HepG2 (cell line): ENCODE data around the gene EXOC7. TPM values are rescaled to one million over a fixed set of nuclear protein-coding genes. Genes with fewer than 3 reads are reported as not detected.

Experiments
- DPF2 ChIP-seq: sonication (generic); formaldehyde crosslinking; IDR thresholded peaks from 2 replicates; pipeline ENCODE4 v1.4.0; 2020; ENCODE audit warnings: mild to moderate bottlenecking, low read depth, missing genetic modification reagents, borderline replicate concordance
- MAZ ChIP-seq, 2 experiments: sonication (generic) in 1 of 2; formaldehyde crosslinking in 1 of 2; IDR thresholded peaks; 2 replicates each; pipeline versions ENCODE4 v1.5.0 to v1.6.1; 2012 to 2020; ENCODE audit warnings: low read depth in 2 of 2, mild to moderate bottlenecking in 2 of 2, borderline replicate concordance in 1 of 2, improper control_type of control experiment in 1 of 2, low read length in 1 of 2, missing genetic modification reagents in 1 of 2, moderate library complexity in 1 of 2
- NFE2L1 ChIP-seq: sonication (generic); formaldehyde crosslinking; IDR thresholded peaks from 2 replicates; pipeline ENCODE4 v1.4.0; 2020; ENCODE audit warnings: missing genetic modification reagents, mild to moderate bottlenecking, borderline replicate concordance
- NFYC ChIP-seq: IDR thresholded peaks from 2 replicates; pipeline ENCODE4 v1.6.1; 2016; ENCODE audit warnings: missing genetic modification reagents, missing compliant biosample characterization
- PPARG ChIP-seq: conservative IDR thresholded peaks from 2 replicates; pipeline ENCODE4 v1.6.1; 2016; ENCODE audit warnings: missing biosample characterization, missing genetic modification reagents
- SP1 ChIP-seq, 2 experiments: fragments of 450-650 bp in 1 of 2; sonication (generic) in 1 of 2; formaldehyde crosslinking in 1 of 2; IDR thresholded peaks; 2 replicates each; pipeline versions ENCODE4 v1.4.0 to v1.6.1; 2016 to 2020; ENCODE audit warnings: missing genetic modification reagents in 1 of 2
- SRSF4 ChIP-seq: fragments of 200-400 bp; formaldehyde crosslinking; IDR thresholded peaks from one replicate; pipeline ENCODE4 v1.6.1; 2018; ENCODE audit warnings: mild to moderate bottlenecking, low read depth, low read length, moderate library complexity; ENCODE audit not compliant: poor library complexity, severe bottlenecking
- SUZ12 ChIP-seq: fragments of 150-350 bp; IDR thresholded peaks from 2 replicates; pipeline ENCODE4 v1.6.1; 2014; ENCODE audit warnings: low read depth, low read length
- TBX2 ChIP-seq: sonication (generic); formaldehyde crosslinking; IDR thresholded peaks from 2 replicates; pipeline ENCODE4 v1.5.0; 2020; ENCODE audit warnings: missing genetic modification reagents, mild to moderate bottlenecking, borderline replicate concordance
- U2AF2 ChIP-seq: fragments of 200-400 bp; formaldehyde crosslinking; IDR thresholded peaks from 2 replicates; pipeline ENCODE4 v1.6.1; 2017; ENCODE audit warnings: low read depth, mild to moderate bottlenecking, low read length
- ZFX ChIP-seq: sonication (generic); formaldehyde crosslinking; IDR thresholded peaks from 2 replicates; pipeline ENCODE4 v1.4.0; 2020; ENCODE audit warnings: mild to moderate bottlenecking, low read depth, missing genetic modification reagents, moderate library complexity
- ZNF10 ChIP-seq: sonication (generic); formaldehyde crosslinking; IDR thresholded peaks from 2 replicates; pipeline ENCODE4 v1.4.0; 2020; ENCODE audit warnings: mild to moderate bottlenecking, low read depth, missing genetic modification reagents, borderline replicate concordance
- ZNF225 ChIP-seq: sonication (generic); formaldehyde crosslinking; IDR thresholded peaks from 2 replicates; pipeline ENCODE4 v1.4.0; 2020; ENCODE audit warnings: mild to moderate bottlenecking, missing genetic modification reagents
- ZNF317 ChIP-seq: sonication (generic); formaldehyde crosslinking; IDR thresholded peaks from 2 replicates; pipeline ENCODE4 v1.5.0; 2020; ENCODE audit warnings: mild to moderate bottlenecking, missing genetic modification reagents
- ZNF335 ChIP-seq: sonication (generic); formaldehyde crosslinking; IDR thresholded peaks from 2 replicates; pipeline ENCODE4 v1.4.0; 2020; ENCODE audit warnings: missing genetic modification reagents
- ZNF761 ChIP-seq: sonication (generic); formaldehyde crosslinking; conservative IDR thresholded peaks from 2 replicates; pipeline ENCODE4 v1.4.0; 2020; ENCODE audit warnings: mild to moderate bottlenecking, missing genetic modification reagents
- ZSCAN12 ChIP-seq: sonication (generic); formaldehyde crosslinking; IDR thresholded peaks from 2 replicates; pipeline ENCODE4 v1.9.0; 2021; ENCODE audit warnings: mild to moderate bottlenecking, missing genetic modification reagents
- ZZZ3 ChIP-seq: sonication (generic); formaldehyde crosslinking; IDR thresholded peaks from 2 replicates; pipeline ENCODE4 v1.4.0; 2020; ENCODE audit warnings: missing genetic modification reagents, mild to moderate bottlenecking, borderline replicate concordance
- polyA plus RNA-seq, 8 experiments: library from polyadenylated mRNA; depleted of rRNA in 3 of 8; stranded (reverse) in 7 of 8; unstranded in 1 of 8; fragments of >200 nt; fragmentation: Illumina TruSeq in 4 of 8; extraction: Trizol in 4 of 8; gene quantifications; 2 replicates each; pipeline versions ENCODE4 v1.2.1 to v1.2.3, GENCODE V29; 2011 to 2016; ENCODE audit warnings: low read depth in 4 of 8, missing spikeins in 1 of 8, mixed read lengths in 1 of 8; ENCODE audit not compliant: insufficient read depth in 1 of 8
- total RNA-seq, 5 experiments: library from RNA; depleted of rRNA; stranded (reverse); fragments of >200 nt; fragmentation: Illumina TruSeq; extraction: Trizol; gene quantifications; 2 replicates each; pipeline ENCODE4 v1.2.3, GENCODE V29; 2016; ENCODE audit warnings: low read depth in 1 of 5
- TF ChIP-seq, protein P1 (sequence below): IDR thresholded peaks from 2 replicates; pipeline ENCODE4 v1.6.1; 2016; ENCODE audit warnings: control low read depth
- TF ChIP-seq, protein P2 (sequence below): sonication (generic); formaldehyde crosslinking; IDR thresholded peaks from 2 replicates; pipeline ENCODE4 v1.8.0; 2022; ENCODE audit warnings: mild to moderate bottlenecking, missing genetic modification reagents, moderate library complexity
- TF ChIP-seq, protein P3 (sequence below): sonication (generic); formaldehyde crosslinking; IDR thresholded peaks from 2 replicates; pipeline ENCODE4 v1.5.0; 2020; ENCODE audit warnings: mild to moderate bottlenecking, missing genetic modification reagents
- TF ChIP-seq, protein P4 (sequence below): sonication (generic); formaldehyde crosslinking; IDR thresholded peaks from 2 replicates; pipeline ENCODE4 v1.8.0; 2022; ENCODE audit warnings: mild to moderate bottlenecking, missing genetic modification reagents, borderline replicate concordance
- TF ChIP-seq, protein P5 (sequence below): sonication (generic); formaldehyde crosslinking; IDR thresholded peaks from 2 replicates; pipeline ENCODE4 v1.4.0; 2020; ENCODE audit warnings: missing genetic modification reagents

The EXOC7 gene
- total and polyA plus RNA-seq, 2 of the 13 experiments (the other 11 are each of a cell fraction or from before 2014, with no cell fraction given): 86.9 to 116 TPM

DNA sequence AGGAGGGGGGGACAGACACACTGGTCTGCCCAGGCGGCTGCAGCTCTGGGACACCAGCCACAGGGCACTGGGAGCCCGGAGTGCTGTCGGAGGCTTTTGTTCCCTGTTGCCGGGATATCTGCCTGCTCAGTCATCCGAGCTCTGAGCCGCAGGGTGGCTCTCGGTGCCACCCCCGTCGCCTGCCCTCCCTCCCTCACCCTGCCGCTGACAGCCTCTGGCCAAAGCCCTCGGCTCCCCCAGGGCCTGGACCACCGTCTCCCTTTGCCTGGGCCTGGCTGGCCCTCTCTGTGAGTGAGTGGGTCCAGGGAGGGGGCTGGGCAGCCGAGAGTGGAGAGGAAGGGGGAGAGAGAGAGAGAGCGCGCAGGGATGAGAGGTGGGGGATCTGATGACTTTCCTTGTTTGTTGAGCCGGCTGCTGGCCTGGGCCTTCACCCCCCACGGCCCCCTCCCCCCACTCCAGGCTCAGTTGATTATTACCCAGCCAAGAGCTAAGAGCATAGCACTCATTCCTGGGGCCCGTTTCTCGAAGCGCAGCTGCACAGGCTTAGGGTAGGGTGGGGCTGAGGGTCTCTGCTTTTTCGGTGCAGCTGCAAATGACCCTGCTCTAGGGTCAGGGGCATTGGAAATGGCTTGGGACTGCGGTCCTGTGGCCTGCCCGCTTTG, 34.8 kb upstream of the EXOC7 start (continued):
- no peak; the same call in 1 of the 2 replicates for TF ChIP-seq ZZZ3 (CRISPR knock-in tag)
- TF ChIP-seq PPARG (CRISPR knock-in tag): peak; percentile 75
- TF ChIP-seq TBX2 (CRISPR knock-in tag): peak; percentile 82
- no peak for TF ChIP-seq SUZ12
- TF ChIP-seq DPF2 (CRISPR knock-in tag): peak; percentile 84
- TF ChIP-seq ZNF335 (CRISPR knock-in tag): peak; percentile 27; the same call in 1 of the 2 replicates
- TF ChIP-seq, protein P1, sequence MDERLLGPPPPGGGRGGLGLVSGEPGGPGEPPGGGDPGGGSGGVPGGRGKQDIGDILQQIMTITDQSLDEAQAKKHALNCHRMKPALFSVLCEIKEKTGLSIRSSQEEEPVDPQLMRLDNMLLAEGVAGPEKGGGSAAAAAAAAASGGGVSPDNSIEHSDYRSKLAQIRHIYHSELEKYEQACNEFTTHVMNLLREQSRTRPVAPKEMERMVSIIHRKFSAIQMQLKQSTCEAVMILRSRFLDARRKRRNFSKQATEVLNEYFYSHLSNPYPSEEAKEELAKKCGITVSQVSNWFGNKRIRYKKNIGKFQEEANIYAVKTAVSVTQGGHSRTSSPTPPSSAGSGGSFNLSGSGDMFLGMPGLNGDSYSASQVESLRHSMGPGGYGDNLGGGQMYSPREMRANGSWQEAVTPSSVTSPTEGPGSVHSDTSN (CRISPR knock-in tag): no peak
- no peak for TF ChIP-seq SP1 (IDR thresholded peaks at IDR 0.05)
- no peak; the same call in 1 of the 2 replicates for TF ChIP-seq SP1 (CRISPR knock-in tag; IDR thresholded peaks at IDR 0.05)
- TF ChIP-seq ZFX (CRISPR knock-in tag): peak; percentile 85
- peak; percentile 90 for TF ChIP-seq MAZ (IDR thresholded peaks at IDR 0.05; ENCODE audit: borderline replicate concordance, low read depth, low read length)
- peak; percentile 94 for TF ChIP-seq MAZ (CRISPR knock-in tag; IDR thresholded peaks at IDR 0.05; ENCODE audit: low read depth)
- no peak for TF ChIP-seq SRSF4
- no peak; the same call in 1 of the 2 replicates for TF ChIP-seq ZNF225 (CRISPR knock-in tag)
- peak; percentile 85; the same call in 1 of the 2 replicates for TF ChIP-seq ZSCAN12
- no peak for TF ChIP-seq NFE2L1 (CRISPR knock-in tag)
- TF ChIP-seq, protein P2, sequence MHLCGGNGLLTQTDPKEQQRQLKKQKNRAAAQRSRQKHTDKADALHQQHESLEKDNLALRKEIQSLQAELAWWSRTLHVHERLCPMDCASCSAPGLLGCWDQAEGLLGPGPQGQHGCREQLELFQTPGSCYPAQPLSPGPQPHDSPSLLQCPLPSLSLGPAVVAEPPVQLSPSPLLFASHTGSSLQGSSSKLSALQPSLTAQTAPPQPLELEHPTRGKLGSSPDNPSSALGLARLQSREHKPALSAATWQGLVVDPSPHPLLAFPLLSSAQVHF (CRISPR knock-in tag): no peak
- TF ChIP-seq ZNF317 (CRISPR knock-in tag): 0 out of 2 replicates have a peak, but pooled peaks have one; percentile 35
- 0 out of 2 replicates have a peak, but pooled peaks have one; percentile 45 for TF ChIP-seq ZNF761
- no peak for TF ChIP-seq ZNF10 (CRISPR knock-in tag)
- TF ChIP-seq, protein P3, sequence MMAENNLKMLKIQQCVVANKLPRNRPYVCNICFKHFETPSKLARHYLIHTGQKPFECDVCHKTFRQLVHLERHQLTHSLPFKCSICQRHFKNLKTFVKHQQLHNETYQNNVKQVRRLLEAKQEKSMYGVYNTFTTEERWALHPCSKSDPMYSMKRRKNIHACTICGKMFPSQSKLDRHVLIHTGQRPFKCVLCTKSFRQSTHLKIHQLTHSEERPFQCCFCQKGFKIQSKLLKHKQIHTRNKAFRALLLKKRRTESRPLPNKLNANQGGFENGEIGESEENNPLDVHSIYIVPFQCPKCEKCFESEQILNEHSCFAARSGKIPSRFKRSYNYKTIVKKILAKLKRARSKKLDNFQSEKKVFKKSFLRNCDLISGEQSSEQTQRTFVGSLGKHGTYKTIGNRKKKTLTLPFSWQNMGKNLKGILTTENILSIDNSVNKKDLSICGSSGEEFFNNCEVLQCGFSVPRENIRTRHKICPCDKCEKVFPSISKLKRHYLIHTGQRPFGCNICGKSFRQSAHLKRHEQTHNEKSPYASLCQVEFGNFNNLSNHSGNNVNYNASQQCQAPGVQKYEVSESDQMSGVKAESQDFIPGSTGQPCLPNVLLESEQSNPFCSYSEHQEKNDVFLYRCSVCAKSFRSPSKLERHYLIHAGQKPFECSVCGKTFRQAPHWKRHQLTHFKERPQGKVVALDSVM: peak; percentile 54; the same call in 1 of the 2 replicates
- peak; percentile 46; the same call in 1 of the 2 replicates for TF ChIP-seq NFYC (CRISPR knock-in tag)
- TF ChIP-seq, protein P4, sequence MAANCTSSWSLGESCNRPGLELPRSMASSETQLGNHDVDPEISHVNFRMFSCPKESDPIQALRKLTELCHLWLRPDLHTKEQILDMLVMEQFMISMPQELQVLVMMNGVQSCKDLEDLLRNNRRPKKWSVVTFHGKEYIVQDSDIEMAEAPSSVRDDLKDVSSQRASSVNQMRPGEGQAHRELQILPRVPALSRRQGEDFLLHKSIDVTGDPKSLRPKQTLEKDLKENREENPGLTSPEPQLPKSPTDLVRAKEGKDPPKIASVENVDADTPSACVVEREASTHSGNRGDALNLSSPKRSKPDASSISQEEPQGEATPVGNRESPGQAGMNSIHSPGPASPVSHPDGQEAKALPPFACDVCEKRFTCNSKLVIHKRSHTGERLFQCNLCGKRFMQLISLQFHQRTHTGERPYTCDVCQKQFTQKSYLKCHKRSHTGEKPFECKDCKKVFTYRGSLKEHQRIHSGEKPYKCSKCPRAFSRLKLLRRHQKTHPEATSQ: peak; percentile 53; the same call in 1 of the 2 replicates
- no peak for TF ChIP-seq U2AF2
- TF ChIP-seq, protein P5, sequence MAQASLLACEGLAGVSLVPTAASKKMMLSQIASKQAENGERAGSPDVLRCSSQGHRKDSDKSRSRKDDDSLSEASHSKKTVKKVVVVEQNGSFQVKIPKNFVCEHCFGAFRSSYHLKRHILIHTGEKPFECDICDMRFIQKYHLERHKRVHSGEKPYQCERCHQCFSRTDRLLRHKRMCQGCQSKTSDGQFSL (CRISPR knock-in tag): peak; percentile 99
